Activated CD4-positive, alpha-beta T cell treated with anti-CD3 and anti-CD28 coated beads, Interleukin-2, amount 50 U/mL, for 48 hours (primary cell): ENCODE measurements around the gene USP40.

Source experiments
- DNase-seq, 2 experiments: peaks; one replicate each; pipeline ENCODE4 v3.0.0-alpha.2; 2020

USP40 gene

GRCh38 chr2:233492078-233492477 lies 74.5 kb downstream of the USP40 start:
- no peak for DNase-seq

- DNase-seq, result no peak
Observed at GRCh38 chr2:233491326-233491725, 75.3 kb downstream of the USP40 start.

- no peak for DNase-seq
Observed at GRCh38 chr2:233490831-233491230, 75.8 kb downstream of the USP40 start.

GRCh38 chr2:233489666-233490065 lies 76.9 kb downstream of the USP40 start:
- DNase-seq, result no peak

GRCh38 chr2:233489143-233489542 lies 77.4 kb downstream of the USP40 start:
- DNase-seq, result no peak

GRCh38 chr2:233487748-233488345 lies 78.7 kb downstream of the USP40 start:
- DNase-seq, result no peak

- DNase-seq, result no peak
Observed at GRCh38 chr2:233486778-233487552, 79.6 kb downstream of the USP40 start.

- no peak for DNase-seq
Observed at GRCh38 chr2:233486357-233486756, 80.2 kb downstream of the USP40 start.

GRCh38 chr2:233485726-233486125 lies 80.9 kb downstream of the USP40 start:
- no peak for DNase-seq

- DNase-seq, result no peak
Observed at GRCh38 chr2:233482616-233483015, 84.0 kb downstream of the USP40 start.

GRCh38 chr2:233481368-233482142 lies 85.0 kb downstream of the USP40 start:
- no peak for DNase-seq

- DNase-seq, result no peak
Observed at GRCh38 chr2:233480490-233481202, 85.9 kb downstream of the USP40 start.

- DNase-seq, result no peak
Observed at GRCh38 chr2:233479616-233480489, 86.7 kb downstream of the USP40 start.

GRCh38 chr2:233477548-233478433 lies 88.8 kb downstream of the USP40 start:
- no peak for DNase-seq

GRCh38 chr2:233476651-233477547 lies 89.7 kb downstream of the USP40 start:
- no peak for DNase-seq

- DNase-seq, result no peak
Observed at GRCh38 chr2:233476063-233476410, 90.5 kb downstream of the USP40 start.

- DNase-seq, result no peak
Observed at GRCh38 chr2:233474308-233475160, 92.0 kb downstream of the USP40 start.

- DNase-seq, result no peak
Observed at GRCh38 chr2:233473878-233474277, 92.7 kb downstream of the USP40 start.

GRCh38 chr2:233473386-233473791 lies 93.2 kb downstream of the USP40 start:
- DNase-seq, result no peak
